Activated T-helper 17 cell treated with anti-CD3 and anti-CD28 coated beads, Interleukin-2, amount 50 U/mL, for 72 hours (primary cell): Measurements from ENCODE around the gene TYMP. TPM values are rescaled to one million over a fixed set of nuclear protein-coding genes. Genes with fewer than 3 reads are reported as not detected.

ENCODE experiments used
- ATAC-seq: fragments of 150-1000 bp; cut with Tn5 transposase; replicated peaks from 2 replicates; pipeline ENCODE4 v1.10.0; 2021; ENCODE audit warnings: mild to moderate bottlenecking, moderate library complexity
- H3K27ac Mint-ChIP-seq: one replicate; pipeline ENCODE4 v1.8.0; 2022; ENCODE audit warnings: mixed read lengths
- H3K27me3 Mint-ChIP-seq: one replicate; pipeline ENCODE4 v1.8.0; 2022; ENCODE audit warnings: mixed read lengths
- H3K36me3 Mint-ChIP-seq: one replicate; pipeline ENCODE4 v1.8.0; 2022; ENCODE audit warnings: low read depth, mild to moderate bottlenecking, mixed read lengths
- H3K4me1 Mint-ChIP-seq: one replicate; pipeline ENCODE4 v1.8.0; 2022; ENCODE audit warnings: mixed read lengths
- H3K4me3 Mint-ChIP-seq: one replicate; pipeline ENCODE4 v1.8.0; 2022; ENCODE audit warnings: mild to moderate bottlenecking, mixed read lengths
- H3K9me3 Mint-ChIP-seq: one replicate; pipeline ENCODE4 v1.8.0; 2022; ENCODE audit warnings: mixed read lengths
- total RNA-seq, 2 donors: library from RNA; stranded (reverse); gene quantifications; one replicate each; pipeline ENCODE4 v1.2.3, GENCODE V29; 2022

Gene TYMP
- total RNA-seq, 2 donors from 2014 or later: 73.0 to 74.0 TPM

DNA sequence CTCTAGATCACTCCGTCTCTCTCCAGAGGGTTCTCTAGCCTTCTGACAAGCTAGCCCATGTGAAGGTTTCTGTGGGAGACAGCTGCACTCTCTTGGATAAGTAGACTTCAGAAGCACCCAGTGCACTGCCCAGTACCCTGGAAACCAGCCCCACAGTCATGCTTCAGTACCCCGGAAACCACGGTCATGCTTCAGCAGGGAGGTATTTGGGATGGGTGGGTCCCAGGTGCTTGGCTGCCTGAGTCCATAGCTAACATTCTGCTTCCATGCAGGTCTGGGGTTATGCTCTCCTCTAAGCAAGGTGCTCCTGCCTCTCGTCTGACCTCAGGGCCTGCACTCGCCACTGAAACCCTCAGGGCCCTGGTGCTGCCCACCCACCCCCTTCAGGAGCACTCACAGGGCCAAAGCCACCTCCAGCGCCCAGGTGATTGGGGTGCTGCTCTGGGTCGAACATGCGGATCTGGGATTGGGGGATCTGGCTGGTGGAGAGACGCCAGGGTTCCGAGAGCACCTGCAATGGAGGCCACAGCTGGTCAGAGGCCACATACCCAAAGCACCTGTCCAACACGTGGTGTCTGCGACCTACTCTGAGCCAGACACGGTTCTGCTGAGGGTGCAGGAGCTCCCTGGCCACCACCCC is 40.2 kb upstream of the TYMP start:
- H3K27me3 Mint-ChIP-seq: no peaks in the 10 kb centered on the region
- H3K4me3 Mint-ChIP-seq: no peak overlapping the region
- H3K27ac Mint-ChIP-seq: no peak overlapping the region
- no peak for ATAC-seq
- H3K36me3 Mint-ChIP-seq: peaks cover 31% of the 10 kb centered on the region
- H3K9me3 Mint-ChIP-seq: no peaks in the 10 kb centered on the region
- H3K4me1 Mint-ChIP-seq: no peaks in the 10 kb centered on the region

DNA sequence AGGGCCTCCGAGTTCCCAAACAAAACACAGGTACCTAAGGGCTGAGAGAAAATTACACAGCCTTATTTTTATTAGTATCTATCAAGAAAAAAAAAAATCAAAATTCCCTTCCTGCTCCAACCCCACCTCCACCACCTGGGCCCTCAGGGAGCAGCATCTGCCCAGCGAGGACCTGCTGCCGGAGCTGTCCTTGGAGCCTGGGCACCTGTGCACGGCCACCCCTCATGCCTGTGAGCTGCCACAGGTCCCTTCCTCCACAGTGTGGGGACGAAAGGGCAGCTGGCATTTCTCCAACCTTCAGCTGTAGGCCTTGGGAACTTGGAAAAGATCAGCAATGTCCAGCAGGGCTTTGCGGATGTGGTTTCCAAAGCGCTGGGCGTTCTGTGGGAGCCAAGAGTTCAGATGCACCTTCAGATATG is 39.2 kb upstream of the TYMP start:
- no peaks in the 10 kb centered on the region for H3K27me3 Mint-ChIP-seq
- H3K9me3 Mint-ChIP-seq: no peaks in the 10 kb centered on the region
- H3K27ac Mint-ChIP-seq: no peak overlapping the region
- H3K36me3 Mint-ChIP-seq: peaks cover 31% of the 10 kb centered on the region
- ATAC-seq: no peak
- H3K4me3 Mint-ChIP-seq: no peak overlapping the region
- no peaks in the 10 kb centered on the region for H3K4me1 Mint-ChIP-seq

- no peak overlapping the region for H3K4me3 Mint-ChIP-seq
- no peaks in the 10 kb centered on the region for H3K4me1 Mint-ChIP-seq
- H3K27me3 Mint-ChIP-seq: no peaks in the 10 kb centered on the region
- peaks cover 31% of the 10 kb centered on the region for H3K36me3 Mint-ChIP-seq
- no peak overlapping the region for H3K27ac Mint-ChIP-seq
- ATAC-seq: no peak
- no peaks in the 10 kb centered on the region for H3K9me3 Mint-ChIP-seq
Observed at GRCh38 chr22:50568626-50569025, 38.8 kb upstream of the TYMP start.

GRCh38 chr22:50567721-50568252 is 38.0 kb upstream of the TYMP start:
- peaks cover 6% of the 10 kb centered on the region for H3K4me1 Mint-ChIP-seq
- H3K4me3 Mint-ChIP-seq: no peak overlapping the region
- no peak overlapping the region for H3K27ac Mint-ChIP-seq
- H3K27me3 Mint-ChIP-seq: no peaks in the 10 kb centered on the region
- no peaks in the 10 kb centered on the region for H3K9me3 Mint-ChIP-seq
- H3K36me3 Mint-ChIP-seq: peaks cover 31% of the 10 kb centered on the region
- no peak for ATAC-seq

DNA sequence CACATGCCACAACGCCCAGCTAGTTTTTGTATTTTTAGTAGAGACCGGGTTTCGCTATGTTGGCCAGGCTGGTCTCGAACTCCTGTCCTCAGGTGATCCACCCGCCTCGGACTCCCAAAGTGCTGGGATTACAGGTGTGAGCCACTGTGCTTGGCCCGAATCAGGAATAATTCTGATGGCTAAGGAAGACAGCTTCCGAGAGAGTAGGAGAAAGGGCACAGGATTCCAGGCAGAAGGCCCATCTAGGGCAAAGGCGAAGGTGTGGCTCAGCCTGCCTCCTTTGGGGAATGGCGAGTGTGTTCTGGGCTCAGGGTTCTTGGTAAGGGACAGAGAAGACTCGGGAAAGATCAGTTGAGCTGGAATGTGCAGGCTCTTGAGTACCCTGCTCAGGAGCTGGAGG is 34.5 kb upstream of the TYMP start:
- Mint-ChIP-seq H3K36me3 (peaks cover 9% of the 10 kb centered on the region), H3K4me1 (peaks cover 17% of the 10 kb centered on the region), H3K27ac (no peak overlapping the region), H3K9me3 (no peaks in the 10 kb centered on the region), H3K27me3 (no peaks in the 10 kb centered on the region), H3K4me3 (peak overlapping the region; percentile 91)
- ATAC-seq: no peak

- H3K4me1 Mint-ChIP-seq: peaks cover 17% of the 10 kb centered on the region
- no peak for ATAC-seq
- H3K27ac Mint-ChIP-seq: peak overlapping the region; percentile 79
- no peaks in the 10 kb centered on the region for H3K27me3 Mint-ChIP-seq
- H3K9me3 Mint-ChIP-seq: no peaks in the 10 kb centered on the region
- peak overlapping the region; percentile 91 for H3K4me3 Mint-ChIP-seq
- H3K36me3 Mint-ChIP-seq: peaks cover 2% of the 10 kb centered on the region
Observed at GRCh38 chr22:50563413-50564160, 33.8 kb upstream of the TYMP start.

DNA sequence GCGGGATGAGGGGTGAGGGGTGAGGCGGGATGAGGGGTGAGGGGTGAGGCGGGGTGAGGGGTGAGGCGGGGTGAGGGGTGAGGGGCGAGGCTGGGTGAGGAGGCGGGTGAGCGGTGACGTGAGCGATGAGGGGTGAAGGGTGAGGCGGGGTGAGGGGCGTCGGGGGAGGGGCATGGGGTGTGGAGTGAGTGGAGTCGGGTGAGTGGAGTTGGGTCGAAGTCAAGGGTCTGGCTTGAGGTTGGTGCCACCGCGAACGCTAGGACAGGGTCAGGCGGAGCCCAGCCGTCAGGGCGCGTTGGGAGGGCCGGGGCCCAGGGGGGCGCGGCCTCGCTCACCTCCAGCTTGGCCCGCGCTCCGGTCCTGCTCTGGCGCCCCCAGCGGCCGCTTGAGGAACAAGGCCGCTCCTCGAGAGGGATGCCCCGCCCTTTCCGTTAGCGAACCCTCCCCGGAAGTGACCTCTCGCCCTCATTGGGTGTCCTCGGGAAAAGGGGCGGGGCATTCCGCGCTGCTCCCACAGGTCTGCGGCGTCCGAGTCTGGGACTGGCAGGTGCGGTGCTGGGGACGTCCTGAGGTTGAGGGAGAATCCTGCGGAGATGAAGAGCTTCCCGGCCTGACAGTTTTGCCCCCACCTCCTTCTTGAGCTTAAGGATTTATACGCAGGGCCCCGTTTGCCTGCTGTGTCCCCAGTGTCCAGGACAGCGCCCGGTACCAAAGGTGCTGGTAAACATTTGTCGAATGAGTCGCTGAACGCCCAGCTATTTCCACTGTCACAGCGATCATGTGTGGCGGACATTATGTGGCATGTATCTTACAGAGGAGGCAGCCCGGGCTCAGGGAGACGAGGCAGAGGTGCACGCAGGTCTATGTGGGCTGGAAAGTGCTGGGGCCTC is 33.0 kb upstream of the TYMP start, which contains the start of gene SYCE3:
Gene SYCE3, minus strand, starts transcription at position 397 of the 890 bp plus-strand sequence. CDS start 6,514 bp downstream, outside the sequence.
- Mint-ChIP-seq H3K36me3 (no peaks in the 10 kb centered on the region), H3K4me1 (peaks cover 17% of the 10 kb centered on the region), H3K4me3 (peak within 1 kb of the TSS; percentile 91), H3K27me3 (no peaks in the 10 kb centered on the region), H3K9me3 (no peaks in the 10 kb centered on the region), H3K27ac (peak within 1 kb of the TSS; percentile 79)
- ATAC-seq: peak; percentile 99

DNA sequence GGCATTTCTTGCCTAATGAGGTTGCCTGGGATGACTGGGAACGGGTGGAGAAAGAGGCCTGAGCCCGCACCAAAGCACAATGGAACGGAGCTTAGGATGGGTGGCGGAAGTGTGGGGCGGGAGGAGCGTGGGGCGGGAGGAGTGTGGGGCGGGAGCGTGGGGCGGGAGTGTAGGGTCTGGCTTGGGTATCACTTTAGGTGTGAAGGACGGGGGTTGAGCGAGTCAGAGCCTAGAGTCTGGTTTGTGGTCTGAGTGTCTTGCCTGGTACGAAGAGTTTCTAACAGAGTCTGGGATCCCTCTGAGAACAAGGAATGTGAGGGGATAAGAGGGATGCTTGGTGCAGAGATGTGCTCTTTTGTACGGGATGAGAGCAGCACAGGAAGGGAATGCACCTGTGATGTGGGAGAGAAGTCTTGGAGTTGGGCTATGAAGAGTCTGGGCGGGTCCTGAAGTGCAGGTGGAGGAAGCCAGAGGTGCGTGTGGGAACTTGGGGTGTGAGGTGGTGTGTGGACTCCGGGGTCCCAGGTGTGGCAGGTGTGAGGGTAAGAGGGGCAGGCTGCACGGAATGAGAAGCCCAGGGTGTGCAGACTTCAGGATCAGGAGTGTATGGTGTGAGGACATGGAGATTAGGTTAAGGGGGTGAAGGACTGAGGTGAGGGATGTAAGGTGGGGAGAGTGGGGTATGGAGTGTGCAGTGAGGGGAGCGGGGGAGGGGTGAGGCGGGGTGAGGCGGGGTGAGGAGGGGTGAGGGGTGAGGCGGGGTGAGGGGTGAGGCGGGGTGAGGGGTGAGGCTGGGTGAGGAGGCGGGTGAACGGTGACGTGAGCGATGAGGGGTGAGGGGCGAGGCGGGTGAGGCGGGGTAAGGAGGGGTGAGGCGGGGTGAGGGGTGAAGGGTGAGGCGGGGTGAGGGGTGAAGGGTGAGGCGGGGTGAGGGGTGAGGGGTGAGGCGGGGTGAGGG is 31.9 kb upstream of the TYMP start:
- H3K4me3 Mint-ChIP-seq: peak overlapping the region; percentile 66
- no peaks in the 10 kb centered on the region for H3K9me3 Mint-ChIP-seq
- H3K4me1 Mint-ChIP-seq: peaks cover 17% of the 10 kb centered on the region
- H3K36me3 Mint-ChIP-seq: no peaks in the 10 kb centered on the region
- no peaks in the 10 kb centered on the region for H3K27me3 Mint-ChIP-seq
- no peak for ATAC-seq
- H3K27ac Mint-ChIP-seq: peak overlapping the region; percentile 53

DNA sequence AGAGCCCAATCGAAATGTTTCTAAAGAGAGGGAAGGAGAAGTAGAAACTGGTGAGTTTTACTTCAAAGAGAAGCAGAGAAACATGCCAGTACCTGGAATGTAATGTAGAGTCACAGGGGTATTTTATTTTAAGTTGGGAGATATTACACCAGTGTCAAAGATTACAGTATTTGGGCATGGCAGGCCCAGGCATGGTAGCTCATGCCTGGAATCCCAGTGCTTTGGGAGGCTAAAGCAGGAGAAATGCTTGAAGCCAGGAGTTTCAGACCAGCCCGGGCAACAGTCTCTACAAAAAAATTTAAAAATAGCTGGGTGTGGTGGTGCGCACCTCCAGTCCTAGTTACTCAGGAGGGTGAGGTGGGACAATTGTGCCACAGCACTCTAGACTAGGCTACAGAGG is 30.2 kb upstream of the TYMP start:
- no peak for ATAC-seq
- Mint-ChIP-seq H3K36me3 (no peaks in the 10 kb centered on the region), H3K4me1 (peaks cover 17% of the 10 kb centered on the region), H3K27ac (no peak overlapping the region), H3K27me3 (no peaks in the 10 kb centered on the region), H3K9me3 (no peaks in the 10 kb centered on the region), H3K4me3 (no peak overlapping the region)

DNA sequence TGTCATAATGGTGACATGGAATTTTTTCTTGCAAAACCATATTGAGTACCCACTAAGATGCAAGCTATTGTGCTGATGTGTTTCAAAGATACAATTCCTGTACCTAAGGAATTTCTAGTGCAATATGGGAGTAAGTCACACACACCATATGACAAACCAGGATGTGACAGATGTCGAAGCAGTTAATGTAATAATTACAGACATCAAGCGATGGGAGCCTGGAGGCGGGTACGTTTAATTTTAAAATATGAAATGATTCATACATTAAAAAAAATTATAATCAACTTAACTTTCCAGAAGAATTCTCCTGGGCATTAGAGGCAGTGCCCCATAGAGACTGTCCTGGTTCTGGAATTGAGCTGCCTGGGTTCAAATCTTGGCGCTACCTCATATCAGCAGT is 26.9 kb upstream of the TYMP start:
- Mint-ChIP-seq H3K4me3 (no peak overlapping the region), H3K9me3 (no peaks in the 10 kb centered on the region), H3K4me1 (peaks cover 9% of the 10 kb centered on the region)

GRCh38 chr22:50553310-50553709 is 23.5 kb upstream of the TYMP start:
- Mint-ChIP-seq H3K9me3 (no peaks in the 10 kb centered on the region), H3K4me3 (no peak overlapping the region), H3K27me3 (no peaks in the 10 kb centered on the region), H3K27ac (no peak overlapping the region), H3K36me3 (no peaks in the 10 kb centered on the region), H3K4me1 (no peaks in the 10 kb centered on the region)
- ATAC-seq: no peak

More for the DNA sequence above, 26.9 kb upstream of the TYMP start:
- no peaks in the 10 kb centered on the region for H3K27me3 Mint-ChIP-seq
- no peak for ATAC-seq
- no peak overlapping the region for H3K27ac Mint-ChIP-seq
- no peaks in the 10 kb centered on the region for H3K36me3 Mint-ChIP-seq

DNA sequence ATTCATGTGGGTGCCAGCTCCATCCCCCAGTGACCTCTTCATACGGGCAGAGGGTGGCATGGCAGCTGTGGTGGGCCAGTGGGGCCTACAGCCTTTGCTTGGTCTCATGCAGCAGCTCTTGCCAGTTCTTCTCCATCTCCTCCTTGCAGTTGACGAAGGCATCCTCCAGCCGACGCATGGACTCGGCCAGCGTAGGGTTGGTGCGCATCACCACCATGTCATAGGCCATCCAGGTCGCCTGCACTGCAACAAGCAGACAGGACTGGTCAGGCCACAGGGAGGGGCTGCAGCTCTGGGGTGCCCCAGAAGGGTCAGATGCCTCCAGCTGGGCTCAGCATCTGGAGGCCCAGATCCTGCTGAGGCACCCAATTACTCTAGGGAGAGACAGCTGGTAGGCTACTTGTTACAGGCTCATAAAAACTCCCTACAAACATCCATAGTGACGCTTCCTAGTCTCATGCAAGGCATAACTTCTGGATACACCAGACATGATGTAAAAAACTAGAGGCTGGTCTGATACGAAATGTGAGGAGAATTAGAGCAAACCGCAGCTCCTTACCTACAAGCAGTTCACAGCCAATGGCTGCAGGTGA is 21.4 kb upstream of the TYMP start:
- Mint-ChIP-seq H3K36me3 (no peaks in the 10 kb centered on the region), H3K4me1 (no peaks in the 10 kb centered on the region), H3K27me3 (no peaks in the 10 kb centered on the region), H3K4me3 (peak overlapping the region; percentile 77), H3K27ac (no peak overlapping the region), H3K9me3 (no peaks in the 10 kb centered on the region)
- ATAC-seq: no peak

GRCh38 chr22:50550395-50550794 is 20.6 kb upstream of the TYMP start:
- no peak for ATAC-seq

More at GRCh38 chr22:50550395-50550794, 20.6 kb upstream of the TYMP start:
- H3K4me3 Mint-ChIP-seq: peak overlapping the region; percentile 77
- H3K36me3 Mint-ChIP-seq: no peaks in the 10 kb centered on the region
- peak overlapping the region; percentile 84 for H3K27ac Mint-ChIP-seq
- no peaks in the 10 kb centered on the region for H3K9me3 Mint-ChIP-seq
- no peaks in the 10 kb centered on the region for H3K27me3 Mint-ChIP-seq
- H3K4me1 Mint-ChIP-seq: peaks cover 4% of the 10 kb centered on the region
